Stimulated activated CD4-positive, alpha-beta T cell treated with anti-CD3 and anti-CD28 coated beads, TNF-alpha, amount 100 ng/mL, for 4 hours (primary cell): ENCODE data around the gene SMO.

Experiments
- DNase-seq, 3 experiments: peaks; one replicate each; pipeline ENCODE4 v3.0.0-alpha.2; 2020; ENCODE audit warnings: low read depth in 3 of 3

SMO gene

GRCh38 chr7:129188372-129188891 is at the start of gene SMO:
SMO (plus strand) TSS chr7:129188633; CDS start chr7:129189152, 519 bp downstream.
- peak in 1 of 3 experiments; percentile 9 for DNase-seq

- DNase-seq = no peak
Observed at GRCh38 chr7:129143724-129144094, 44.7 kb upstream of the SMO start.

GRCh38 chr7:129144095-129144833 is 44.2 kb upstream of the SMO start, which contains the start of gene TSPAN33:
TSPAN33 (plus strand) TSS chr7:129144707; CDS start chr7:129144981, 274 bp downstream.
- peak; percentile 19 to 54 (median 26) for DNase-seq

- DNase-seq = peak in 1 of 3 experiments; percentile 14
Observed at GRCh38 chr7:129144834-129145668, 43.4 kb upstream of the SMO start.

- no peak for DNase-seq
Observed at GRCh38 chr7:129146237-129146979, 42.0 kb upstream of the SMO start.

GRCh38 chr7:129147731-129148130 is 40.7 kb upstream of the SMO start:
- DNase-seq = no peak

- no peak for DNase-seq
Observed at GRCh38 chr7:129149511-129149910, 38.9 kb upstream of the SMO start.

GRCh38 chr7:129150199-129150996 is 38.0 kb upstream of the SMO start:
- DNase-seq = no peak

- no peak for DNase-seq
Observed at GRCh38 chr7:129157651-129158050, 30.8 kb upstream of the SMO start.

- no peak for DNase-seq
Observed at GRCh38 chr7:129159539-129159938, 28.9 kb upstream of the SMO start.

GRCh38 chr7:129160161-129160905 is 28.1 kb upstream of the SMO start:
- no peak for DNase-seq

- no peak for DNase-seq
Observed at GRCh38 chr7:129161524-129162225, 26.8 kb upstream of the SMO start.

- no peak for DNase-seq
Observed at GRCh38 chr7:129162732-129163131, 25.7 kb upstream of the SMO start.

GRCh38 chr7:129163875-129164544 is 24.4 kb upstream of the SMO start:
- DNase-seq = no peak

GRCh38 chr7:129166745-129167144 is 21.7 kb upstream of the SMO start:
- no peak for DNase-seq

GRCh38 chr7:129167817-129168216 is 20.6 kb upstream of the SMO start:
- no peak for DNase-seq

- no peak for DNase-seq
Observed at GRCh38 chr7:129168231-129169021, 20.0 kb upstream of the SMO start.

GRCh38 chr7:129169171-129169671 is 19.2 kb upstream of the SMO start:
- DNase-seq = peak in 1 of 3 experiments; percentile 38
